ENCODE measurements around the gene USP24. TPM values are rescaled to one million over a fixed set of nuclear protein-coding genes. Genes with fewer than 3 reads are reported as not detected.

Gene USP24
- total RNA-seq, 1 donor from 2014 or later, result 44.6 TPM

GRCh38 chr1:55107101-55107500 lies 108.1 kb downstream of the USP24 start:
- no peak for DNase-seq (ENCODE audit: low read depth, low spot score)
- no peaks in the 10 kb centered on the region for H3K4me1 Mint-ChIP-seq

GRCh38 chr1:55103891-55104290 lies 111.3 kb downstream of the USP24 start:
- H3K27me3 Mint-ChIP-seq (ENCODE audit: low read depth), result no peaks in the 10 kb centered on the region
- no peaks in the 10 kb centered on the region for H3K4me1 Mint-ChIP-seq
- H3K9me3 Mint-ChIP-seq, result no peaks in the 10 kb centered on the region
- H3K27ac Mint-ChIP-seq (ENCODE audit: unreplicated experiment), result no peak overlapping the region
- peaks cover 15% of the 10 kb centered on the region for H3K36me3 Mint-ChIP-seq (ENCODE audit: low read depth)
- TF ChIP-seq CTCF (conservative IDR thresholded peaks at IDR 0.05), result no peak
- H3K4me3 Mint-ChIP-seq, result no peak overlapping the region
- DNase-seq (ENCODE audit: low read depth, low spot score), result no peak

More at GRCh38 chr1:55107101-55107500, 108.1 kb downstream of the USP24 start:
- Mint-ChIP-seq H3K27ac (ENCODE audit: unreplicated experiment) (no peak overlapping the region), H3K4me3 (no peak overlapping the region), H3K36me3 (ENCODE audit: low read depth) (peaks cover 19% of the 10 kb centered on the region), H3K27me3 (ENCODE audit: low read depth) (no peaks in the 10 kb centered on the region), H3K9me3 (no peaks in the 10 kb centered on the region)
- no peak for TF ChIP-seq CTCF (conservative IDR thresholded peaks at IDR 0.05)

- DNase-seq (ENCODE audit: low read depth, low spot score), result no peak
- Mint-ChIP-seq H3K4me1 (no peaks in the 10 kb centered on the region), H3K27ac (ENCODE audit: unreplicated experiment) (peak overlapping the region; percentile 46), H3K27me3 (ENCODE audit: low read depth) (no peaks in the 10 kb centered on the region), H3K9me3 (no peaks in the 10 kb centered on the region), H3K4me3 (no peak overlapping the region), H3K36me3 (ENCODE audit: low read depth) (peaks cover 37% of the 10 kb centered on the region)
- TF ChIP-seq CTCF (conservative IDR thresholded peaks at IDR 0.05), result no peak
These were observed 120.1 kb downstream of the USP24 start for GRCh38 chr1:55095095-55095494.

GRCh38 chr1:55092475-55092874 lies 122.7 kb downstream of the USP24 start:
- H3K27ac Mint-ChIP-seq (ENCODE audit: unreplicated experiment), result no peak overlapping the region
- H3K4me3 Mint-ChIP-seq, result no peak overlapping the region
- H3K36me3 Mint-ChIP-seq (ENCODE audit: low read depth), result peaks cover 38% of the 10 kb centered on the region
- no peaks in the 10 kb centered on the region for H3K27me3 Mint-ChIP-seq (ENCODE audit: low read depth)
- DNase-seq (ENCODE audit: low read depth, low spot score), result no peak
- no peak for TF ChIP-seq CTCF (conservative IDR thresholded peaks at IDR 0.05)
- no peaks in the 10 kb centered on the region for H3K9me3 Mint-ChIP-seq
- no peaks in the 10 kb centered on the region for H3K4me1 Mint-ChIP-seq

GRCh38 chr1:55089683-55090082 lies 125.5 kb downstream of the USP24 start:
- Mint-ChIP-seq H3K36me3 (ENCODE audit: low read depth) (peaks cover 24% of the 10 kb centered on the region), H3K4me1 (no peaks in the 10 kb centered on the region), H3K27me3 (ENCODE audit: low read depth) (no peaks in the 10 kb centered on the region), H3K9me3 (no peaks in the 10 kb centered on the region), H3K4me3 (no peak overlapping the region), H3K27ac (ENCODE audit: unreplicated experiment) (peak overlapping the region; percentile 13)
- TF ChIP-seq CTCF (conservative IDR thresholded peaks at IDR 0.05), result no peak
- no peak for DNase-seq (ENCODE audit: low read depth, low spot score)

- TF ChIP-seq CTCF (conservative IDR thresholded peaks at IDR 0.05), result no peak
- Mint-ChIP-seq H3K9me3 (no peaks in the 10 kb centered on the region), H3K4me1 (no peaks in the 10 kb centered on the region), H3K4me3 (no peak overlapping the region), H3K27ac (ENCODE audit: unreplicated experiment) (no peak overlapping the region), H3K27me3 (ENCODE audit: low read depth) (no peaks in the 10 kb centered on the region), H3K36me3 (ENCODE audit: low read depth) (peaks cover 18% of the 10 kb centered on the region)
- DNase-seq (ENCODE audit: low read depth, low spot score), result no peak
These were observed 126.8 kb downstream of the USP24 start for GRCh38 chr1:55088413-55088812.
